ENCODE measurements around the gene CD81.

- TF ChIP-seq CTCF (IDR thresholded peaks at IDR 0.05) (no peak), POLR2A (IDR thresholded peaks at IDR 0.05) (no peak)
Measured at GRCh38 chr11:2379466-2380174, 2.5 kb downstream of the CD81 start.

Measured in thyroid gland (tissue), 4 donors.